GM18508 (cell line): ENCODE measurements around the gene CBFA2T2.
"Not testable (repeated sequence)": the region's sequence is repeated elsewhere in the genome, so short reads cannot be mapped to it uniquely, and the experiment has no call there.

Experiments
- ATAC-seq: cut with Tn5 transposase; IDR thresholded peaks from one replicate; pipeline ENCODE4 v1.9.1; 2021; ENCODE audit warnings: moderate number of reproducible peaks; ENCODE audit not compliant: insufficient read depth, unreplicated experiment

CBFA2T2 gene

DNA sequence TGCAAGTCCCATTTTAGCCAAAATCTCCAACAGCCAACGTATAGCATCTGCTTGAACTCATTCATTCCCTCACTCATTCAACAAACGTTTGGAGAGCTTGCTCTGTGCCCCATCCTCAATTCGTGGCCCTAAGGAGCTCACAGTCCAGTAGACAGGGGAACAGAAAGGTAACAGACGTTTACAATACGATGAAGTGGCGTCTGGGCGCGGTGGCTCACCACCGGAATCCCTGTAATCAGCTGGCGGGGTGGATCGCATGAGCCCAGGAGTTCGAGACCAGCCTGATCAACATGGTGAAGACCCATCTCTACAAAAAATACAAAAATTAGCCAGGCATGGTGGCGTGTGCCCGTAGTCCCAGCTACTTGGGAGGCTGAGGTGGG lies 197.1 kb downstream of the CBFA2T2 start:
- no peak for ATAC-seq

GRCh38 chr20:33687370-33687915 lies 197.5 kb downstream of the CBFA2T2 start:
- no peak for ATAC-seq

- ATAC-seq: no peak
These were observed 198.4 kb downstream of the CBFA2T2 start for GRCh38 chr20:33687993-33688937.

DNA sequence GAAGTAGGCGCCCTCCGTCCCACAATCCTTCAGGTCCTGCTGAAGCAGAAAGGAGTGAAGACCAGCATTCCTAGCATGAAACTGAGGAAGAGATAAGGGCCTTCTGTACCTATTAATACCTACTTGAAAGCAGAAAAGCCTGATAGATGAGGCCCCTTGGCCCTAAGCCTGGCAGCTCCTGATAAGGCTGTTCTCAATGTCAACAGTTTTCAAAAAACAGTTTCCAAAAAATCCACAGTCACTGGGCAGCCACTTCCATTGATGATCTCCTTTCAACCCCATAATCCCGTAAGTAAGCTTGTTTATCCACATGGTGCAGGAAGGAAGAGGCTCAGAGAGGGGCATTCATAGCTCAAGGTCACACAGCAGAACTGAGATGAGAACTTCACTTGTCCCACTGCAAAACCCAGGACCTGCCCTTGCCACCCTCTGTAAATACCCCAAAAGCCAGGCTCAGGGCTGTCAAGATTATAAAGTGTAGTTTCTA lies 199.1 kb downstream of the CBFA2T2 start:
- ATAC-seq: no peak

- no peak for ATAC-seq
These were observed 199.6 kb downstream of the CBFA2T2 start for GRCh38 chr20:33689493-33689892.

- no peak for ATAC-seq
These were observed 200.1 kb downstream of the CBFA2T2 start for GRCh38 chr20:33689973-33690372.

DNA sequence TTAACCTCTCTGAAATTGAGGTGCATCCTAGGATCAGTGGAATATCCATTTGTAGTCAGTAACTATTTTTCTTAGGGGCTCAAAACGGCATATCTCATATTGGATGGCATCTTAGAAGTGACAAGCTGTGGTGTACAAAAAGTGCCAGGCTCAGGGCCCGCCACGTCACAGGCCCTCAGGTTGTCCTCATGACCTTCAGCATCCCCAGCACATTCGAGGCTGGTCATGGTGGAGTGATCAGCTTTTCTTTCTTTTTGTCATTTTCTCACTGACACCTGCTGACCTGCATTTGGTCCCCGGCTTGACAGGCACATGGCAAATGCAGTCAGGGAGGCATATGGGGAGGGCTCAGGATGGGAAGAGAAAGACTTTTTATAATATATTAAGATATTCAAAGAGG lies 203.4 kb downstream of the CBFA2T2 start:
- ATAC-seq: no peak

DNA sequence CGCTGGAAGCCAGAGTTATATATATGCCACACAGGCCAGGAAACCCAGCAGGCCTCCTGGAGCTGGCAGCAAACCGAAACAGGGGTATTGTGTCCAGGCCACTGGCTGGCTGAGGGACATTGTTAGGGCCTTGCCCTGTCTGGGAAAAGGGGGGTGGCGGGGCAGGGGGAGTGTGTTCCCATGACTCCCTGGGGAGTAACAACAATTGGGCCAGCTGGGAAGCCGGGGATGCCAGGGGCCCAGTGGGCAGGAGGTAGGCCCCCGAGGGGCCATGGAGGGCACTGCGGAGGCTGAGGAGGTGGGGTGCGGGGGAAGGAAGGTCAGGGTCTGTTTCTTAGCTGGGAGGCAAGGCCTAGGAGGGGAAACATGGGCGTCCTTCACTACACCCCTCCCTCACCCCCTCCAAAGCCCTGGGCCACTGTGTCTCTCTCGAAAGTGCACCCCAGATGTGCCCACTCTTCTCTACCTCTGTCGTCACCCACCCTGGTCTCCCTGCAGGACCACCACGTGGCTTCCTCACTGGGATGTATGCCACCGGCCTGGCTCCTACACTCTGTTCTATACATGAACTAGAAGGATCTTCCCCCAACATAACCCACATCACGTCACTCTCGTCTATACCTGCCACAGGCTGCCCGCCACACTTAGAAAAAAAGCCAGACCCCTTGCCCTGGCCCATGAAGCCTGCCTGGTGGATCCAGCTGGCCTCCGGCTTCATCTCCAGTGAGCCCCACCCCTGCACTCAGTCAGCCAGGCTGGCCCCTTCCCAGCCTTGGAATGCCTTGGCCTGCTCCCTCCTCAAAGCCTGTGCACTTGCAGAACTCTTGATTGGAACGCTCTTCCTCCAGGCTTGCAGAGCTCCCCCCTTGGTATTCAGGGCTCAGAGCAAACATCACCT lies 204.1 kb downstream of the CBFA2T2 start:
- no peak for ATAC-seq

GRCh38 chr20:33694639-33695012 lies 204.7 kb downstream of the CBFA2T2 start:
- ATAC-seq: no peak

- ATAC-seq: no peak
These were observed 206.6 kb downstream of the CBFA2T2 start for GRCh38 chr20:33696448-33696847.

DNA sequence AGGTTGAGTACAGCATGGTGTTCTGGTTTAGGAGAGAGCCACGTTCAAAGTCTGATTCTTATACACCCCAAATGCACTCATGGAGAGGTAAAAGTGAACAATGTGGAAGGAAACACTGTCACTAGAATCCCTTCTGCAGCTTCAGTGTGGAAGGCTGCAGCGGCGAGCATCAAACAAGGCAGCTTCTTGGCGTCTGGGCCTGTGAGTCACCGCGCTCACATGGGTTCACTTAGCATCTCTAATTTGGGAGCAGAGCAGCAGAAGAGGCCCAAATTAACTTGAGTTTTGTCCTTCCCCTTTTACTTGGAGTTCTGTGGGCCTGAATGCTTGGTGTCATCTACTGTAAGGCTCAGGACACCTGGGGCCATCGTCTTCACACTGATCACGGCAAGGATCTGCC lies 207.2 kb downstream of the CBFA2T2 start:
- ATAC-seq: no peak

DNA sequence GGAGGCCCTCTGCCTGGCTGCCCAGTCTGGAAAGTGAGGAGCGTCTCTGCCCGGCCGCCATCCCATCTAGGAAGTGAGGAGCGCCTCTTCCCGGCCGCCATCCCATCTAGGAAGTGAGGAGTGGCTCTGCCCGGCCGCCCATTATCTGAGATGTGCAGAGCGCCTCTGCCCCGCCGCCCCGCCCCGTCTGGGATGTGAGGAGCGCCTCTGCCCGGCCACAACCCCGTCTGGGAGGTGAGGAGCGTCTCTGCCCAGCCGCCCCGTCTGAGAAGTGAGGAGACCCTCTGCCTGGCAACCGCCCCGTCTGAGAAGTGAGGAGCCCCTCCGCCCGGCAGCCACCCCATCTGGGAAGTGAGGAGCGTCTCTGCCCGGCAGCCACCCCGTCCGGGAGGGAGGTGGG lies 209.1 kb downstream of the CBFA2T2 start:
- ATAC-seq: not testable (repeated sequence)
